ENCODE measurements around the gene RPEL1. TPM values are rescaled to one million over a fixed set of nuclear protein-coding genes. Genes with fewer than 3 reads are reported as not detected.
"Not testable (repeated sequence)": the region's sequence is repeated elsewhere in the genome, so short reads cannot be mapped to it uniquely, and the experiment has no call there.

The RPEL1 gene
- total RNA-seq, 6 experiments from 2014 or later = 0.14 TPM; not detected in 5

DNA sequence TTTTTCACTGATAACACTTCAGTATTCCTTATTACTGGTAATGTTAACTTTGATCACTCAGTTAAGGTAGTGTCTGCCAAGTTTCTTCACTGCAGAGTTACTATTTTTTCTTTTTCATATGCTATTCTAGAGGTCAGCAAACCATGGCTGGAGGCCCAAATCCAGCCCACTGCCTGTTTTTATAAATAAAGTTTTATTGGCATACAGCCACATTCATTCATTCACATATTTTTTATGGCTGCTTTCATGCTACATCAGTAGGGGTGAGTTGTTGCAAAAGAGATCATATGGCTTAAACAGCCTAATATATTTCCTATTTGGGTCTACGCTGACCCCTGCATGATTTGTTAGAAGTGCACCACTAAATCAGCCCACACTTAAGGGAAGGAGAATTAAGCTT lies 10.9 kb downstream of the RPEL1 start:
- peaks cover 18% of the 10 kb centered on the region for H3K4me1 Mint-ChIP-seq (ENCODE audit: low read depth)
- no peak for TF ChIP-seq CTCF (IDR thresholded peaks at IDR 0.05)
- peaks cover 17% of the 10 kb centered on the region for H3K9me3 Mint-ChIP-seq
- H3K4me3 Mint-ChIP-seq = no peak overlapping the region
- no peak for DNase-seq
- peaks cover 7% of the 10 kb centered on the region; the same call in 1 of the 2 replicates for H3K27me3 Mint-ChIP-seq (ENCODE audit: insufficient read depth)
- H3K27ac Mint-ChIP-seq = no peak overlapping the region
- H3K36me3 Mint-ChIP-seq (ENCODE audit: low read depth) = peaks cover 12% of the 10 kb centered on the region

DNA sequence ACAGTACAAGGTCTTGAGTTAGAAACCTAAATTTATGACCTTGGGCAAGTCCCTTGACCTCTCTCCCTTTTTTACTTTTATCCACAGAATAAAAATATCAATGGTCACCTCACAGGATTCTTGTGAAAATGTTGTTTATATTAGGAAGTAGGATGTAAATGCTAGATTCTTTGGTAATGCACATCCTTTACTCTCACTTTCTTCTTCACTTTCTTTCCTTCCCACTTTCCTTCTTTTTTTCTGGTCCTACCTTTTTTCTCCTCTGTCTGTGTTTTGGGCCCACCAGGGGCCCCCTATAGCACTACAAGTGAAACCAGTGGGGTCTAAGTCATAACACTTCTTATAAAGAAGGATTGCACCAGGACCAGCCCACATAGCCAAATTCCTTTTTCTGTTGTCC lies 12.1 kb downstream of the RPEL1 start:
- no peak for TF ChIP-seq CTCF (IDR thresholded peaks at IDR 0.05)

GRCh38 chr10:103258928-103259327 lies 13.2 kb downstream of the RPEL1 start:
- not testable (repeated sequence) for H3K27ac Mint-ChIP-seq; H3K4me3 Mint-ChIP-seq; DNase-seq; H3K27me3 Mint-ChIP-seq (ENCODE audit: insufficient read depth)
- H3K9me3 Mint-ChIP-seq = peaks cover 17% of the 10 kb centered on the region
- peaks cover 12% of the 10 kb centered on the region for H3K36me3 Mint-ChIP-seq (ENCODE audit: low read depth)
- peaks cover 24% of the 10 kb centered on the region for H3K4me1 Mint-ChIP-seq (ENCODE audit: low read depth)

More for the DNA sequence above, 12.1 kb downstream of the RPEL1 start:
- H3K27ac Mint-ChIP-seq = no peak overlapping the region
- H3K4me1 Mint-ChIP-seq (ENCODE audit: low read depth) = peaks cover 24% of the 10 kb centered on the region
- peaks cover 7% of the 10 kb centered on the region; the same call in 1 of the 2 replicates for H3K27me3 Mint-ChIP-seq (ENCODE audit: insufficient read depth)
- H3K4me3 Mint-ChIP-seq = no peak overlapping the region
- DNase-seq = no peak
- H3K9me3 Mint-ChIP-seq = peaks cover 17% of the 10 kb centered on the region
- peaks cover 12% of the 10 kb centered on the region for H3K36me3 Mint-ChIP-seq (ENCODE audit: low read depth)

GRCh38 chr10:103259989-103260388 lies 14.3 kb downstream of the RPEL1 start:
- no peak for DNase-seq
- Mint-ChIP-seq H3K4me1 (ENCODE audit: low read depth) (peaks cover 14% of the 10 kb centered on the region), H3K4me3 (no peak overlapping the region), H3K36me3 (ENCODE audit: low read depth) (peaks cover 12% of the 10 kb centered on the region), H3K27me3 (ENCODE audit: insufficient read depth) (peaks cover 5% of the 10 kb centered on the region; the same call in 1 of the 2 replicates), H3K27ac (no peak overlapping the region), H3K9me3 (peaks cover 17% of the 10 kb centered on the region)
- TF ChIP-seq CTCF (IDR thresholded peaks at IDR 0.05) = peak; percentile 18; the same call in 1 of the 2 replicates

- peak; percentile 62 for DNase-seq
- Mint-ChIP-seq H3K36me3 (ENCODE audit: low read depth) (peaks cover 12% of the 10 kb centered on the region), H3K27me3 (ENCODE audit: insufficient read depth) (peaks cover 9% of the 10 kb centered on the region; the same call in 1 of the 2 replicates), H3K27ac (no peak overlapping the region), H3K4me1 (ENCODE audit: low read depth) (peaks cover 6% of the 10 kb centered on the region; the same call in 1 of the 2 replicates), H3K4me3 (no peak overlapping the region), H3K9me3 (peaks cover 17% of the 10 kb centered on the region)
- no peak for TF ChIP-seq CTCF (IDR thresholded peaks at IDR 0.05)
Observed at GRCh38 chr10:103262229-103262628, 16.5 kb downstream of the RPEL1 start.

GRCh38 chr10:103265717-103266329 lies 20.1 kb downstream of the RPEL1 start:
- TF ChIP-seq CTCF (IDR thresholded peaks at IDR 0.05) = no peak
- Mint-ChIP-seq H3K4me3 (no peak overlapping the region), H3K9me3 (no peaks in the 10 kb centered on the region; the same call in none of the 2 replicates), H3K27me3 (ENCODE audit: insufficient read depth) (peaks cover 4% of the 10 kb centered on the region), H3K36me3 (ENCODE audit: low read depth) (peaks cover 4% of the 10 kb centered on the region; the same call in 1 of the 2 replicates), H3K27ac (no peak overlapping the region), H3K4me1 (ENCODE audit: low read depth) (peaks cover 6% of the 10 kb centered on the region; the same call in 1 of the 2 replicates)
- DNase-seq = peak; percentile 51

All from HFFc6 (cell line).